Measurements from ENCODE around the gene FAM181A.

The FAM181A gene

GRCh38 chr14:93965287-93965821 lies 38.2 kb downstream of the FAM181A start:
- DNase-seq: no peak

- DNase-seq: no peak
Observed at GRCh38 chr14:93965946-93966474, 38.9 kb downstream of the FAM181A start.

- peak; percentile 62 for DNase-seq
Observed at GRCh38 chr14:93967637-93968250, 40.6 kb downstream of the FAM181A start.

GRCh38 chr14:93969082-93969828 lies 42.1 kb downstream of the FAM181A start:
- DNase-seq: no peak

GRCh38 chr14:93970585-93970964 lies 43.4 kb downstream of the FAM181A start:
- peak; percentile 71 for DNase-seq

GRCh38 chr14:93970965-93971634 lies 44.0 kb downstream of the FAM181A start:
- DNase-seq: peak; percentile 56

GRCh38 chr14:93971635-93972027 lies 44.5 kb downstream of the FAM181A start:
- DNase-seq: no peak

GRCh38 chr14:93972618-93973205 lies 45.6 kb downstream of the FAM181A start:
- no peak for DNase-seq

- DNase-seq: no peak
Observed at GRCh38 chr14:93973607-93974006, 46.5 kb downstream of the FAM181A start.

- DNase-seq: no peak
Observed at GRCh38 chr14:93974299-93974698, 47.2 kb downstream of the FAM181A start.

GRCh38 chr14:93974833-93975232 lies 47.7 kb downstream of the FAM181A start:
- DNase-seq: no peak

- DNase-seq: peak; percentile 55
Observed at GRCh38 chr14:93975791-93976476, 48.8 kb downstream of the FAM181A start.

- no peak for DNase-seq
Observed at GRCh38 chr14:93976477-93977057, 49.4 kb downstream of the FAM181A start, which contains the start of gene ASB2. Gene ASB2 (minus strand): TSS chr14:93976570. CDS start chr14:93964539, 12,031 bp downstream.

GRCh38 chr14:93977171-93977570 lies 50.0 kb downstream of the FAM181A start:
- DNase-seq: no peak

- peak; percentile 82 for DNase-seq
Observed at GRCh38 chr14:93977790-93978581, 50.8 kb downstream of the FAM181A start.

GRCh38 chr14:93978735-93979134 lies 51.6 kb downstream of the FAM181A start:
- DNase-seq: no peak

Measured in RPMI8226 (cell line).